Nucleus accumbens (tissue), 56 donors: ENCODE measurements around the gene KCNT1.
"Not testable (repeated sequence)": the region's sequence is repeated elsewhere in the genome, so short reads cannot be mapped to it uniquely, and the experiment has no call there.

ENCODE experiments used
- DNase-seq, 56 donors: peaks; one replicate each; lab custom pipeline; 2025; lab: John Stamatoyannopoulos, UW

The KCNT1 gene

GRCh38 chr9:135701959-135702721 is at the start of gene KCNT1:
KCNT1 (plus strand) TSS chr9:135702185; CDS start chr9:135702259, 74 bp downstream.
- DNase-seq: peak in 33 of 56 donors; percentile 0 to 72 (median 12)

- DNase-seq: no peak
Observed at GRCh38 chr9:135655317-135655716, 46.7 kb upstream of the KCNT1 start.

DNA sequence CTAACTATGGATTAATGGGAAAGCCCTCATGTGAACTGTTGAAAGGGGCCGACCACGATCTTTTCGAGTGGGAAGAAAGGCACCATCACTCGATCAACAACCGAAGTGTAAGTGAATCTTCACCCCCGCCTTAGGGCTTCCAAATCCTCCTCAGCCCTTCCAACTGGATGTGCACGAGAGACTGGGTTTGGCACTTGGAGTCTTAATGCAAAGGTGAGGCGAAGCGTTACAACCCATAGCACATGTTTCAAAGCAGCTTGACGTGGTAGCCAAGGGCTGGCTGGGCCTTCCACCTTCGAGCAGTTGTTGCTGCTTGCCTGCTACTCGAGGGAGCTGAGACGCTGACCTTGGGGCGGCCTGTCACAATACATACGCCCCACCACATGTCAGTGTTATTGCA is 44.6 kb upstream of the KCNT1 start:
- DNase-seq: no peak

DNA sequence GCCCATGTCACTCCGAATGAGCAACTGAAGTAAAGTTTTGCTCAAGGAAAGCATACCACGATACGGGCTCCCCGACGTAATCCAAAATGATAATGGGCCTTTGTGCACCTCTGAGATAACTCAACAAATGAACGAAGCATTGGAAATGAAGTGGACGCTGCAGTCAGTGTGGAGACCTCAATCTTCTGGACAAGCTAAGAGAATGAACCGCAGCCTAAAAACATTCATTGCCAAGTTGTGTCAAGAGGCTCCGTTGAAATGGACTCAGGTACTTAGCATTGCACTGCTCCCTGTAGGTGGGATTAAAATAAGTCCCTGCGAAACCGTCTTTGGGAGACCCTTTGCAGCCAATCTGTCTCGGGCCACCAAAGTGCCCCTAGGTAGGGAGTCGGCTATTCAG is 42.7 kb upstream of the KCNT1 start:
- no peak for DNase-seq

- DNase-seq: no peak
Observed at GRCh38 chr9:135660407-135660806, 41.6 kb upstream of the KCNT1 start.

- DNase-seq: no peak
Observed at GRCh38 chr9:135661816-135662560, 40.0 kb upstream of the KCNT1 start.

GRCh38 chr9:135662758-135663450 is 39.1 kb upstream of the KCNT1 start, which contains the start of gene LCN9:
LCN9 (plus strand) TSS chr9:135663309; CDS start chr9:135663322, 13 bp downstream.
- peak in 20 of 56 donors; percentile 2 to 55 (median 22) for DNase-seq

DNA sequence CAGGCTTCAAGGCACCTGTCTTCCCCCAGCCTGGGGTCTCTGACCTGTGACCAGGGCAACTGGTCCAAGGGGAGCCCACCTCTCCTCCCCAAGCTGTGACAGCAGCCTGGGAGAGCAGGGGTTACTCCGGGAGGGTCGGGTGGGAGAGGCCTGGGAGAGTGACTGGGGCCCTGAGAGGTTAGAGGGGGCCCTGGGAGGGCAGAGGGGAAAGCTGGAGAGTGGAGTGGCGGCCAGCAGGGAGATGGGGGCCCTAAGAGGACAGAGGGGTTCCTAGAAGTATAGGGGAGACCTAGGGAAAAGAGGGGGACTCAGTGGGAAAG is 38.6 kb upstream of the KCNT1 start:
- no peak for DNase-seq

- DNase-seq: no peak
Observed at GRCh38 chr9:135663857-135664256, 38.1 kb upstream of the KCNT1 start.

DNA sequence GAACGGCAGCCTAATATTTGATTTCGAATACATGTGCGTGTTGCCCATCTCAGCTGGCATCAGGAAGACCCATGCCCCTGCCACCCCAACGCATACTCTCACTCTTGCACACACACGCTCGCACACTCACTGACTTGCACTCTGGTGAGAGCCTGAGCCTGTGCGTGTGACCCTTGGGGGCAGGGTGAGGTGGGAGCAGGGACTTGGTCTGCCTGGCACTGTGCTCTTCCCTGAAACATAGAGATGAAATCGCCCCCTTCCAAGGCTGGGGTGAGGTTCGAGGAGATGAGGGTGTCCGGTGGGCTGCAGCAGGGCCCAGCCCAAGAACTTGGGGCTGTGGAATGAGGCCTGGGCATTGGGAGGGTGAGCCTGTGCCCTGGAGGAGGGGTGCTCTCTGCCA is 37.7 kb upstream of the KCNT1 start:
- no peak for DNase-seq

DNA sequence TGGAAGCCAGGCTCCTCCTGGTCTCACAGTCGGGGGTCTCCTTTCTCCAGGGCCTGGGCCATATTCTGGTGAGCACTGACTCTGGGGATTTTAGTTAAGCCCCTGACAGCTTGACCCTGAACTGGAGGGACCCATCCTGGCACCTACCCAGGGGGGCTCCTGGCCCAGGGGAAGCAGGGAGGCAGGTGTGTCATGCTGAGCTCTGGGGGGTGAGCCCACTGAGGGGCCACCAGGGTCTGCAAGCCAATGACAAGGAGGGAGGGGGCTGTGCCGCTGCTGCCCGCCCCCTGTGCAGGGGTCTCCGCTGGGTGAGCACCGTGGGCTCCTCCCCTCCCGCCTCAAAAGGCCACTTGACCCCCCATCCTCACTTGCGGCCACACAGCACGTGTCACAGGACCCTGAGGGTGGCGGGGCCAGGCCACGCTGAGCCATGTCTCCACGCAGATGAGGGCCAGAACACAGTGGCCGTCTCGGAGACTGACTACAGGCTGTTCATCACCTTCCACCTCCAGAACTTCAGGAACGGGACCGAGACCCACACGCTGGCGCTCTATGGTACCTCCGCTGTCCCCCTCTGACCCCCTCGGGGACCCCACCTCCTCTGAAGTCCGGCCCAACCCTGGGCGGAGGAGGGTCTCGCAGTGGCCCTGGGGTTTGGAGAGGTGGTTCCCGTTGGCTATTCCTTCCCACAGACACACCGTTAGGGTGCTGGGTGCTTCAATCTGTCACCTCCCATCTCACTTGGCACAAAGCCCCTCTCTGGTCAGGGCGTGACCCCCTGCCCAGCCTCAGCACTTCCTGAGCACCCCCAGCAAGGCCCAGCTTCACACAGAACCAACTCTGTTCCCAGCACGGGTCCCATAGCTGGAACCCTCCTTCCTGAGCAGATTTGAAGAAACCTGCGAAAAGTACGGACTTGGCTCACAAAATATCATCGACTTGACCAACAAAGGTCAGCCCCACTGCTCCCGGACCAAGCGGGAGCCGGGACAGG is 36.9 kb upstream of the KCNT1 start:
- DNase-seq: no peak

GRCh38 chr9:135665795-135666189 is 36.2 kb upstream of the KCNT1 start:
- no peak for DNase-seq

GRCh38 chr9:135666534-135667462 is 35.2 kb upstream of the KCNT1 start:
- no peak for DNase-seq

- DNase-seq: no peak
Observed at GRCh38 chr9:135667463-135668001, 34.5 kb upstream of the KCNT1 start.

- DNase-seq: not testable (repeated sequence)
Observed at GRCh38 chr9:135669018-135669417, 33.0 kb upstream of the KCNT1 start.

- DNase-seq: no peak
Observed at GRCh38 chr9:135669616-135670285, 32.2 kb upstream of the KCNT1 start.

DNA sequence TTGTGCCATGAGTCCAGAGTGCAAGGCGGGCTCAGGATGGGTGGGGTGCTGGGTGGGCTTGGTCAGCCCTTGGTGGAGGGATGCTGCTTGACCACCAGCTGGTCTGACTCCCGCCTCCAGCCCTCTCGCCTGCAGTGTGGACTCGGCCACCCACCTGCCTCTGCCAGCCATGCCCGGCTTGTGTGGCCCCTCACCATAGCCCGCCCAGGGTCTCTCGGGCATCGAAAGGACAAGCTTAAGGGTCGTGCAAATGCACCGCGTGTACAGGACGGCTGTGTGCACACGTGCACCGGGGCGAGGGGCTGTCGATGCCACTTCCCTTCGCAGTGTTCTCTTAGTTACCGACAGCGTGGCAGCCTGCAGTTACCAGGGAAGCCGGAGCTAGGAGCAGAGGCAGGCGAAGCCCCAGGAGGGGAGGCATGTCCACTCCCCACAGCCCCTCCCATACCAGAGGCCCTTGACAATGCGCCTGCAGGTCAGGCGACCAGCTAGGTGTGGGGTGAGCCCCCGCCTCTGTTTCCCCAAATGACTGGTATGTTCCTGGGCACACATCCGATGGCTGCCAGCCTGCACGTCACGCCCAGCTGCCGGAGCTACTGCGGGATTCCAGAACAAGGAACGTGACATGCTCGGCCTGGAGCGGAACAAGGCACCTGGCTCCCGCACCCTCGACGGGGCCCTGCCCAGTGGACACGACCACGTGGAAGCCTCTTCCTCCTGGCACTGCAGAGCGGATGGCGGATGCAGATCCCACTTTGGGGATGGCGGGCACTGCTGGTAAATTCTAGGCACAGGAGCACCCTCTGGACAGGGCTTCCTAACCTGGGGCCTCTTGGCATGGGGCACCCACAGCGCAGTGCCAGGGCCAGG is 31.0 kb upstream of the KCNT1 start:
- no peak for DNase-seq
